Neural cell (in vitro differentiated cells): ENCODE data around the gene CEACAM8. TPM values are rescaled to one million over a fixed set of nuclear protein-coding genes. Genes with fewer than 3 reads are reported as not detected.
"Not testable (repeated sequence)": the region's sequence is repeated elsewhere in the genome, so short reads cannot be mapped to it uniquely, and the experiment has no call there.

ENCODE experiments used
- H2AFZ ChIP-seq: fragments of 200-600, 300-800 bp; sonication (generic), shearing (Covaris generic); 2 replicates; pipeline ENCODE4 v1.6.0; 2014; ENCODE audit warnings: low read depth, mild to moderate bottlenecking, antibody characterized with exemption, low read length, moderate library complexity
- H3F3A ChIP-seq: fragments of 200-600 bp; shearing (Covaris generic); 2 replicates; pipeline ENCODE4 v1.6.1; 2016; ENCODE audit warnings: mild to moderate bottlenecking, moderate library complexity, mixed read lengths, antibody characterized with exemption, low read length; ENCODE audit not compliant: insufficient read depth, poor library complexity, severe bottlenecking
- H3K27ac ChIP-seq: fragments of 200-600, 300-800 bp; sonication (generic), shearing (Covaris generic); 2 replicates; pipeline ENCODE4 v1.5.1; 2014; ENCODE audit warnings: mild to moderate bottlenecking, low read length, moderate library complexity
- H3K27me3 ChIP-seq: fragments of 300-800, 200-600 bp; sonication (generic), shearing (Covaris generic); 2 replicates; pipeline ENCODE4 v1.6.0; 2014; ENCODE audit warnings: mild to moderate bottlenecking, low read depth, low read length, moderate library complexity; ENCODE audit not compliant: insufficient read depth
- H3K36me3 ChIP-seq: fragments of 300-800, 200-600 bp; sonication (generic), shearing (Covaris generic); 2 replicates; pipeline ENCODE4 v1.5.1; 2014; ENCODE audit warnings: mild to moderate bottlenecking, antibody characterized with exemption, low read length, moderate library complexity; ENCODE audit not compliant: insufficient read depth
- H3K4me2 ChIP-seq: fragments of 300-800, 200-600 bp; sonication (generic), shearing (Covaris generic); 2 replicates; pipeline ENCODE4 v1.6.0; 2014; ENCODE audit warnings: mild to moderate bottlenecking, low read length
- H3K4me3 ChIP-seq: fragments of 300-800, 200-600 bp; sonication (generic), shearing (Covaris generic); 2 replicates; pipeline ENCODE4 v1.5.1; 2014; ENCODE audit warnings: mild to moderate bottlenecking, low read length, moderate library complexity
- H3K79me2 ChIP-seq: fragments of 200-600 bp; shearing (Covaris generic); replicated peaks from 2 replicates; pipeline ENCODE4 v1.6.0; 2014; ENCODE audit warnings: mild to moderate bottlenecking, low read length, moderate library complexity; ENCODE audit not compliant: insufficient read depth
- H3K9ac ChIP-seq: fragments of 300-800, 200-600 bp; sonication (generic), shearing (Covaris generic); 2 replicates; pipeline ENCODE4 v1.6.1; 2016; ENCODE audit warnings: mild to moderate bottlenecking, low read length, mixed read lengths
- H3K9me2 ChIP-seq: fragments of 200-600 bp; shearing (Covaris generic); 2 replicates; pipeline ENCODE4 v1.6.1; 2016; ENCODE audit warnings: mild to moderate bottlenecking, low read length, mixed read lengths; ENCODE audit not compliant: insufficient read depth
- H3K9me3 ChIP-seq: fragments of 200-600, 300-800 bp; sonication (generic), shearing (Covaris generic); 2 replicates; pipeline ENCODE4 v1.6.1; 2016; ENCODE audit warnings: mild to moderate bottlenecking, mixed run types, low read length, moderate library complexity, mixed read lengths
- H4K20me1 ChIP-seq: fragments of 200-600 bp; shearing (Covaris generic); 2 replicates; pipeline ENCODE4 v1.6.1; 2016; ENCODE audit warnings: mild to moderate bottlenecking, mixed run types; ENCODE audit not compliant: insufficient read depth
- CTCF ChIP-seq: fragments of 450-650 bp; IDR thresholded peaks from 2 replicates; pipeline ENCODE4 v1.5.1; 2014; ENCODE audit warnings: antibody characterized with exemption, mild to moderate bottlenecking, moderate library complexity; ENCODE audit not compliant: poor library complexity, severe bottlenecking
- EP300 ChIP-seq: fragments of 450-650 bp; conservative IDR thresholded peaks from 2 replicates; pipeline ENCODE4 v1.6.1; 2014; ENCODE audit warnings: antibody characterized with exemption, mild to moderate bottlenecking, moderate library complexity; ENCODE audit not compliant: poor library complexity, severe bottlenecking
- EZH2 ChIP-seq: fragments of 200-600, 300-800 bp; shearing (Covaris generic), sonication (generic); IDR thresholded peaks from 2 replicates; pipeline ENCODE4 v1.6.1; 2014; ENCODE audit warnings: antibody characterized with exemption, low read length, borderline replicate concordance, mild to moderate bottlenecking; ENCODE audit not compliant: insufficient read depth, poor library complexity, severe bottlenecking
- MXI1 ChIP-seq: fragments of 450-650 bp; conservative IDR thresholded peaks from 2 replicates; pipeline ENCODE4 v1.6.1; 2014; ENCODE audit warnings: antibody characterized with exemption, mild to moderate bottlenecking; ENCODE audit not compliant: poor library complexity, severe bottlenecking
- POLR2AphosphoS5 ChIP-seq: IDR thresholded peaks from 2 replicates; pipeline ENCODE4 v1.6.1; 2012
- RAD21 ChIP-seq: fragments of 450-650 bp; conservative IDR thresholded peaks from 2 replicates; pipeline ENCODE4 v1.6.1; 2014; ENCODE audit warnings: antibody characterized with exemption, mild to moderate bottlenecking, moderate library complexity
- REST ChIP-seq: IDR thresholded peaks from 2 replicates; pipeline ENCODE4 v1.6.1; 2012; ENCODE audit warnings: borderline replicate concordance
- SMC3 ChIP-seq: fragments of 450-650 bp; conservative IDR thresholded peaks from 2 replicates; pipeline ENCODE4 v1.6.1; 2014; ENCODE audit warnings: antibody characterized with exemption, mild to moderate bottlenecking, moderate library complexity; ENCODE audit not compliant: poor library complexity
- TAF1 ChIP-seq: IDR thresholded peaks from 2 replicates; pipeline ENCODE4 v1.6.1; 2012; ENCODE audit warnings: low read depth
- polyA minus RNA-seq: library from RNA; depleted of rRNA, polyadenylated mRNA; stranded (reverse); fragments of >200 nt; gene quantifications from 2 replicates; pipeline ENCODE4 v1.2.3, GENCODE V29; 2014
- polyA plus RNA-seq: library from polyadenylated mRNA; depleted of rRNA; stranded (reverse); fragments of >200 nt; gene quantifications from 2 replicates; pipeline ENCODE4 v1.2.3, GENCODE V29; 2014

CEACAM8 gene
- polyA plus RNA-seq = not detected in 2 replicates
- not detected in 2 replicates for polyA minus RNA-seq

- Histone ChIP-seq H3F3A (no peaks in the 10 kb centered on the region), H3K9ac (no peak within 1 kb of the TSS), H3K9me2 (no peaks in the 10 kb centered on the region), H4K20me1 (no peaks in the 10 kb centered on the region), H3K79me2 (no peaks in the 10 kb centered on the region), H3K36me3 (no peaks in the 10 kb centered on the region), H3K9me3 (no peaks in the 10 kb centered on the region), H3K4me3 (no peak within 1 kb of the TSS), H2AFZ (no peak within 1 kb of the TSS), H3K27ac (no peak within 1 kb of the TSS), H3K27me3 (no peaks in the 10 kb centered on the region), H3K4me2 (no peak within 1 kb of the TSS)
- TF ChIP-seq MXI1 (no peak), POLR2AphosphoS5 (no peak), TAF1 (no peak), EZH2 (no peak), EP300 (no peak), CTCF (no peak), SMC3 (no peak), RAD21 (no peak), REST (no peak)
These were observed at the start of gene CEACAM8 for GRCh38 chr19:42594617-42595489. TSS of gene CEACAM8 (minus strand) at chr19:42594924. CDS start at chr19:42594828, 96 bp downstream.

GRCh38 chr19:42639324-42640092, 44.8 kb upstream of the CEACAM8 start:
- not testable (repeated sequence) for H3K4me3 ChIP-seq, H3K4me2 ChIP-seq, H3K27me3 ChIP-seq, H3K9me3 ChIP-seq, H4K20me1 ChIP-seq, H3K79me2 ChIP-seq, H3K36me3 ChIP-seq, H3K9me2 ChIP-seq, H3F3A ChIP-seq, H3K27ac ChIP-seq, H2AFZ ChIP-seq, H3K9ac ChIP-seq
